H7 (cell line): ENCODE measurements around the gene APLNR. TPM values are rescaled to one million over a fixed set of nuclear protein-coding genes. Genes with fewer than 3 reads are reported as not detected.

ENCODE experiments used
- DNase-seq: peaks from one replicate; pipeline ENCODE4 v3.0.0; 2012
- H3K27me3 ChIP-seq: 2 replicates; pipeline ENCODE4 v1.6.0; 2011; ENCODE audit warnings: mild to moderate bottlenecking, low read length; ENCODE audit not compliant: control insufficient read depth, insufficient read depth
- H3K36me3 ChIP-seq: replicated peaks from 2 replicates; pipeline ENCODE4 v1.5.1; 2011; ENCODE audit warnings: low read length; ENCODE audit not compliant: control insufficient read depth, insufficient read depth
- H3K4me3 ChIP-seq: 2 replicates; pipeline ENCODE4 v1.5.1; 2011; ENCODE audit warnings: low read depth, mild to moderate bottlenecking, control low read depth, low read length, moderate library complexity; ENCODE audit not compliant: insufficient read depth
- total RNA-seq: library from RNA; depleted of rRNA; stranded (reverse); fragments of >200 nt; shearing (Covaris generic); gene quantifications from 2 replicates; pipeline ENCODE4 v1.2.3, GENCODE V29; 2014; rRNA removed

The APLNR gene
- total RNA-seq, 1 experiment from 2014 or later = 3.4 TPM

GRCh38 chr11:57191311-57192219, 45.5 kb downstream of the APLNR start:
- H3K4me3 ChIP-seq = no peak overlapping the region
- no peak for DNase-seq
- H3K36me3 ChIP-seq = no peaks in the 10 kb centered on the region
- H3K27me3 ChIP-seq = no peaks in the 10 kb centered on the region; the same call in 1 of the 2 replicates

GRCh38 chr11:57190548-57190947, 46.5 kb downstream of the APLNR start:
- no peaks in the 10 kb centered on the region for H3K36me3 ChIP-seq
- DNase-seq = no peak
- H3K27me3 ChIP-seq = no peaks in the 10 kb centered on the region; the same call in 1 of the 2 replicates

More at GRCh38 chr11:57190548-57190947, 46.5 kb downstream of the APLNR start:
- H3K4me3 ChIP-seq = no peak overlapping the region

Other genes starting within 250 kb of the APLNR start
- gene OR5AK2, start 248.3 kb downstream of the APLNR start, total RNA-seq = not detected in 2 replicates
- 0.04 and 0.10 TPM in 2 replicates for gene LRRC55, start 55.3 kb downstream of the APLNR start, total RNA-seq
- 38.3 and 48.5 TPM in 2 replicates for gene TNKS1BP1, start 87.7 kb upstream of the APLNR start, total RNA-seq
- gene SSRP1, start 98.6 kb upstream of the APLNR start, total RNA-seq = 158 and 173 TPM in 2 replicates
- not detected in 2 replicates for gene P2RX3, start 101.1 kb upstream of the APLNR start, total RNA-seq
- not detected in 2 replicates for gene PRG3, start 143.9 kb upstream of the APLNR start, total RNA-seq
- not detected in 2 replicates for gene PRG2, start 153.4 kb upstream of the APLNR start, total RNA-seq
- gene SLC43A3, start 189.9 kb upstream of the APLNR start, total RNA-seq = 9.7 and 16.4 TPM in 2 replicates
- gene RTN4RL2, start 223.3 kb upstream of the APLNR start, total RNA-seq = 3.1 and 3.4 TPM in 2 replicates